GM12892 (cell line): Measurements from ENCODE around the gene FGFRL1.

Experiments used
- POLR2A ChIP-seq: IDR thresholded peaks from 2 replicates; pipeline ENCODE4 v1.6.1; 2011; ENCODE audit warnings: low read depth, low read length, control low read depth
- POLR2AphosphoS5 ChIP-seq: IDR thresholded peaks from 2 replicates; pipeline ENCODE4 v1.6.1; 2011; ENCODE audit warnings: low read depth, low read length, control low read depth
- TAF1 ChIP-seq: IDR thresholded peaks from 2 replicates; pipeline ENCODE4 v1.6.1; 2011; ENCODE audit warnings: low read depth, mild to moderate bottlenecking, control low read depth, low read length, borderline replicate concordance

GRCh38 chr4:1044469-1045192 is 33.2 kb downstream of the FGFRL1 start:
- TF ChIP-seq POLR2A (no peak), POLR2AphosphoS5 (no peak), TAF1 (no peak)
